Suprapubic skin (tissue), 3 donors: ENCODE data around the gene SLC8A1.

Source experiments
- POLR2A ChIP-seq, 2 donors: fragments of 450-650 bp; IDR thresholded peaks; one replicate each; pipeline ENCODE4 v1.6.1; 2017; ENCODE audit warnings: antibody characterized with exemption in 2 of 2, mild to moderate bottlenecking in 2 of 2, moderate library complexity in 2 of 2
- TF ChIP-seq, protein P1 (sequence below), 2 donors: fragments of 200-600 bp in 1 of 2; fragments of 450-650 bp in 1 of 2; sonication (generic) in 1 of 2; IDR thresholded peaks; one replicate each; pipeline ENCODE4 v1.5.1; 2016 to 2019; ENCODE audit warnings: antibody characterized with exemption in 2 of 2, mild to moderate bottlenecking in 1 of 2, moderate library complexity in 1 of 2

DNA sequence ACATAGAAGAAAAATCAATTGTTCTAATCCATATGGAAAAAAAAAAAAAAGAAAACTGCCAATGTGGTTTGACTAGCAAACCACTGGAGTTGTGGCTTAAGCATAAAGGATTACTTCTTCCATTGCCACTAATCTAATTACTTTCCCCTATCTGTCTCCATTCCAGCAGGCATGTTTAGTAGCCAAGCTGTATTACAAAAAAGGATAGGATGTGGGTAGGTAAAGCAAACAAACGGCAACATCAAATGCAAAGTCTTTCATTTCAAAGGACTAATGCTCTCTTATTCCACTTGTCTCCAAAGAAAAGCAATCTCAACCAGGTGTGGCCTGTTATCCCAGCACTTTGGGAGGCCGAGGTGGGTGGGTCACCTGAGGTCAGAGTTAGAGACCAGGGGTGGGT lies 36.5 kb downstream of the SLC8A1 start:
- no peak for TF ChIP-seq POLR2A (IDR thresholded peaks at IDR 0.05)
- TF ChIP-seq, protein P1, sequence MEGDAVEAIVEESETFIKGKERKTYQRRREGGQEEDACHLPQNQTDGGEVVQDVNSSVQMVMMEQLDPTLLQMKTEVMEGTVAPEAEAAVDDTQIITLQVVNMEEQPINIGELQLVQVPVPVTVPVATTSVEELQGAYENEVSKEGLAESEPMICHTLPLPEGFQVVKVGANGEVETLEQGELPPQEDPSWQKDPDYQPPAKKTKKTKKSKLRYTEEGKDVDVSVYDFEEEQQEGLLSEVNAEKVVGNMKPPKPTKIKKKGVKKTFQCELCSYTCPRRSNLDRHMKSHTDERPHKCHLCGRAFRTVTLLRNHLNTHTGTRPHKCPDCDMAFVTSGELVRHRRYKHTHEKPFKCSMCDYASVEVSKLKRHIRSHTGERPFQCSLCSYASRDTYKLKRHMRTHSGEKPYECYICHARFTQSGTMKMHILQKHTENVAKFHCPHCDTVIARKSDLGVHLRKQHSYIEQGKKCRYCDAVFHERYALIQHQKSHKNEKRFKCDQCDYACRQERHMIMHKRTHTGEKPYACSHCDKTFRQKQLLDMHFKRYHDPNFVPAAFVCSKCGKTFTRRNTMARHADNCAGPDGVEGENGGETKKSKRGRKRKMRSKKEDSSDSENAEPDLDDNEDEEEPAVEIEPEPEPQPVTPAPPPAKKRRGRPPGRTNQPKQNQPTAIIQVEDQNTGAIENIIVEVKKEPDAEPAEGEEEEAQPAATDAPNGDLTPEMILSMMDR (IDR thresholded peaks at IDR 0.05), result no peak
